Right renal cortex interstitium (tissue), 3 donors: ENCODE measurements around the gene MPZL3. TPM values are rescaled to one million over a fixed set of nuclear protein-coding genes. Genes with fewer than 3 reads are reported as not detected.

Experiments
- DNase-seq, 3 donors: peaks; one replicate each; pipeline ENCODE4 v3.0.0-alpha.2; 2013; ENCODE audit warnings: low read depth in 3 of 3, low spot score in 2 of 3
- polyA plus RNA-seq, 3 donors: library from polyadenylated mRNA; unstranded; fragments of 120-200 nt; gene quantifications; one replicate each; pipeline ENCODE4 v1.2.1, GENCODE V29; 2013; ENCODE audit not compliant: insufficient read length in 3 of 3

The MPZL3 gene
- polyA plus RNA-seq, 3 donors = 4.7 to 6.1 (median 5.3) TPM

DNA sequence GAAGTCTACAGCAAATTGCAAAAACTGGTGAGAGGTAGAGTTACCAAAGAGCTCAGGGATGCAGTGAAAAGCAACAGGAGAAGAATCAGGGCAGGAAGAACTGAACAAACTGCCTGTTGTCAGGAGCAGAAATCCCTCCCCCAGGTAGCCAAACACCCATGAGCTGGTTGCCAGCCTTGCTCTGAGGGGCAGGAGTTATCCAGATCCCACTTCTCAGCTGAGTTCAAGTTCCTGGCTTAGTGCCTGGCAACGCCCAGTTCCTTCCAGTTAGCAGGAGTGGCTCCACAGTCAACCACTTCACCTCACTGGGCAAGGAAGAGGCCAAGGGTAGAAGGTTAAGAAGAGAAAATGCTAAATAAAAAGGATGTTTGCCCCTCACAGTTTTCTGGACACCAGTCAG, 13.8 kb upstream of the MPZL3 start:
- DNase-seq = no peak

DNA sequence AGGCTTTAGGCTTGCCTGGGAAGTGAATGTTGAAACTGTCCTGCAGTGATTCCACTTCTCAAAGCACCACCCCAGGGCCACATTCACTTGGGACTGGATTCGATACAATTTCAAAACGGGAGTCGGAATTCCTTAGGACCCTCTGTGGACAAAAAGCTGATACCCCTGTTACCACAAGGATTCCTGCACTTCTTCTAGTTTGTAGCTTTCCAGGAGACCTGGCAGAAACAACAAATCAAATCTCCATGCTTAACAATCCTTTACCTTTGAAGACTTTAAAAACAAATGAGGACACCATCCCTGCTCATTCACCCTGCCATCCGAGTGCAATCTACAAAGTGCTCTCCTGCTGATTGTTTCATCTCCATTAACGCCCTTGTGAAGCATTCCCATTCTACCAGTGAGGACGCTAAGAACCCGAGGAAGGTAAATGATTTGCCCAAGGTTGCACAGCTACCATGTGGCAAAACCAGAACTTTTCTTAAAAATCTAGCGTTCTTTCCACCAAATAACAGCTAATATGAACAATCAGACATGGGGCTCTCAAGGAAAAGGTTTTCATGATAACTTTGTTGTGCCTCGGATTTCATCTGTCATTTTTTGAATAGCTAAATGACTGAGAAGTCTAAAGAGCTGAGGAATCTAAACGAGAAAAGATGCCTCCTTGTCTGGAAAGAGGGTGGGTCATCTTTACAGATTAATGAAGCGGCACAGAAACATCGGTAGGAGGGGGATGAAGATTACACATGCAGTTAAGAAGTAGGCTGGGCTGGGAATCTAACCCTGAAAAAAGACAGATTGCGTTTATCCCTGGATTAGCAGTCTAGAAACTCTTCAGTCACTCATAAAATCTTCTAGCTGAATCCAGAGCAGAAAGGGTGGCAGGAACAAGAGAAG, 12.7 kb upstream of the MPZL3 start:
- no peak for DNase-seq

DNA sequence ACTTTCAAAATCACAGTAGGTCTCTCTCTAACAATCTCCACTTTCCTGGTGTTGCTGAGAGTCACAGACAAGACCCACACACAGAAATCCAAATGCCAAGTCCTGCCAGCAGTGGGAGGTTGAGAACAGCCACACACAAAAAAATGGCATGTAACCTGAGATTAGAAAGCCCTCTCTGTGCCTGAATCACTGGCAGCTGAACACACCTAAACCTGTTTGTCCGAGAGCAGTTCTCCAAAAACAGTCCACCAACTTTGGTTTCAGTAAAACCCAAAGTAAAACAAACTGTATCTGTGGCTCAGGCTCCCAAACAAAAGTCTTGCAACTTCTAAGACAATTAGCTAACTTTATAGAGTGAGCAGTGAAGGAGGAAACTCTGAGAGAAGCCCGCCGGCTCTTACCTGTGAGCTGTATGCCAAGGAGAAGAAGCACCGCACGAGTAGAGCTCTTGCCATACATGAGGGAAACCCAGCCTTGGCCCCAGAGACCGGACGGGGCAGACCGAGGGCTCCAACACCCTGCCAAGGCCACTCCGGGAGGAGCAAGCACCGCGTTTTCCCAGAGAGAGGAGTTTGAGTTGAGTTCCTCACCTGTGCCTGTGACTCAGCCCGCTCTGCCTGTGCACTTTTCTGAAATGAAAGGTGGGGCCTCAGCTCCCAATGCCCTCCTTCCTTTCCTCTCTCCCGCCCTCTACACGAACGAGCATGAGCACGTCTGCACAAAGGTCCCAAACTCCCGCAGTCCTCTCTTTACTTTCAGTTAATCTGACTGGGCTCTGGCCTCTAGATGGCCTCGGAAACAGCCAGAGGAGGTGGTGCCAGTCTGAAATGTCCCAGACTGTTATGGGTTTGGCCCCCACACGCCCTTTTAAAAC, 11.8 kb upstream of the MPZL3 start, which contains the start of gene MPZL2:
Gene MPZL2 (minus strand): TSS at position 603 of the 874 bp plus-strand sequence. CDS start 144 bp downstream, at position 459.
- DNase-seq = no peak

- no peak for DNase-seq
Measured at GRCh38 chr11:118263112-118263511, 10.9 kb upstream of the MPZL3 start.

- DNase-seq = no peak
Measured at GRCh38 chr11:118260353-118260752, 8.2 kb upstream of the MPZL3 start.

- DNase-seq = no peak
Measured at GRCh38 chr11:118259138-118259537, 7.0 kb upstream of the MPZL3 start.

- DNase-seq = no peak
Measured at GRCh38 chr11:118258410-118258809, 6.2 kb upstream of the MPZL3 start.

- no peak for DNase-seq
Measured at GRCh38 chr11:118252688-118253087, 523 bp upstream of the MPZL3 start.

DNA sequence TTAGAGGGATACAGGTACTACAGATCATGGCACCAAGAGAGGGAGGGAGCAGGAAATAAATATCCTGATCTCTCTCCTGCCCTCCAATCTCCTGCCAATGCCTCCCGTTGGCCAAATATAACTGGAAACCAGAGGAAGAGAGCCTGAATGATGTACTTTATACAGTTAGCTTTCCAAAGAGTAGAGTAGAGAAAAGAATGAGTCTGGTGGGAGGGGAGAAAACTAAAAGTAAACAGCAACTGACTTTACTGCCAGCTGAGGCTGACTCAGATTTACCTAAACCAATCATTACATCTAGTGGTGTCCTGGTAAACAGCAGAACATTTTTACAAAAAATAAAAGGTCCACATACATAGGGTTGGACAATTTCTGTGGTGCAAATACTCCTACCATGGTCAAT, 5.1 kb downstream of the MPZL3 start:
- no peak for DNase-seq

- no peak for DNase-seq
Measured at GRCh38 chr11:118245936-118246562, 6.1 kb downstream of the MPZL3 start.

DNA sequence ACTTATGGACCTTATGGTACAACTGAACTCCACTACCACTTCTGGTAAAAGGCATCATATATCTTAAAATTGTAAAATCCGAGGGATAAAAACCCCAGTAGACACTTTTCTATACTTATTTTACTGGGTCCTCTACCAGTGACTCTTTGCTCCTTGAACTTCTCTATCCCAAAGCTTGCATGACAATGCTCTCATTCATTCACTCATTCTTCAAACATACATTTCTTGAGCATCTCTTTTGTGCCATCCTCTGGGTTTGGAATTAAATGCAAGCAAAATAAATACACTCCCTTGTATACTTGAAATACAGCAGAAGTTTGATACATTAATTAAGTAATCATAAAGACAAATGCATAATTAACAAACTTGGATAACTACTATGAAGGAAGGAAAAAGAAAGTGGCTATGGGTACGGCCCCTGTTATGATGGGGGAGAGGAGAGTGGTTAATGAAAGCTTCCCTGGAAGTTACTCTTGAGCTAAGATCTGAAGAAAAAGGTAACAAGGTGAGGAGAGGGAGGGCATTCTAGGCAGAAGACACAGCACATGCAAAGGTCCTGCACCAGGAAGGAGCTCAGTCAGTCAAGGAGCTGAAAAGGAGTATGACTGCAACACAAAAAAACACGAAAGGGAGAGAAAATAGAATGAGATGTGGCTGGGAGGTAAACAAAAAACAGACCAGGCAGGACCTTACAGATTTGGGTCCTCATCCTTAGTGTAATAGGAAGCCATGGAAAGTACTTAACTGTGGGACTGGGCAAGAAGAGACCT, 8.0 kb downstream of the MPZL3 start:
- DNase-seq = no peak

- DNase-seq = no peak
Measured at GRCh38 chr11:118243161-118243560, 9.0 kb downstream of the MPZL3 start.

GRCh38 chr11:118241764-118242098, 10.4 kb downstream of the MPZL3 start:
- DNase-seq = no peak

DNA sequence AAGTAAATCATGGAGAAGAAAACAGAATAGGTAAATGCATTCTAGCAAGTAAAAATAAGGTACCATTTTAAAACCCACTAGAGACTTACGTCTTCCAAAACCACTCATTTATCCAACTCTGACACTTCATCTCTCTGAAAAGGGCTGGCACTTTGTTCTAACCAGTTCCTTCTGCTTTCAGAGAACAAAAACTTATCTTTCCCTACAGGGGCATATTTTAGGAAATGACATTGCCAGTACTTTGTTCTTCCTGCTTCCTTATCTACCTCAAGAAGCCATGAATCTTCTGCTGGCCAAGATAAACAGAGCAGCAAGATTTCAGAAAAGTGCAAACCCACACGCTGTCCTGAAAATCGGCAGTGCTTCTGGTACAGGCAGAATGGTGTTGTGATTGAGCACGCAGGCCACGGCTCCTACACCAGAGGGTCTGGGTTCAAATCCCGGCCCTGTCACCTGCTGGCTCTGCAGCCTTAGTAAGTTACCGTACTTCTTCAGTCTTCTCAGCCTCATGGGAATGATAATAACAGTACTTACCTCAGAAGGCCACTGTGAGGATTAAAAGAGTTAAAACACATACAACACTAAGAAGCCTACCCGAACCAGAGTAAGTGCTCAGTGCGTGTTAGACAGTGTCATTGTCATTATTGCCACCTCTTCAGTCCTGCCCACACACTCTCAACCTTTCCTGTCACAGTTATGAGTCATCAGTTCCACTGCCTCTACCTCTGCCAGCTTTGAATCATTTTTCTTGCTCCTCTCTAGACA, 11.0 kb downstream of the MPZL3 start:
- DNase-seq = no peak

GRCh38 chr11:118239509-118240205, 12.5 kb downstream of the MPZL3 start:
- DNase-seq = no peak

DNA sequence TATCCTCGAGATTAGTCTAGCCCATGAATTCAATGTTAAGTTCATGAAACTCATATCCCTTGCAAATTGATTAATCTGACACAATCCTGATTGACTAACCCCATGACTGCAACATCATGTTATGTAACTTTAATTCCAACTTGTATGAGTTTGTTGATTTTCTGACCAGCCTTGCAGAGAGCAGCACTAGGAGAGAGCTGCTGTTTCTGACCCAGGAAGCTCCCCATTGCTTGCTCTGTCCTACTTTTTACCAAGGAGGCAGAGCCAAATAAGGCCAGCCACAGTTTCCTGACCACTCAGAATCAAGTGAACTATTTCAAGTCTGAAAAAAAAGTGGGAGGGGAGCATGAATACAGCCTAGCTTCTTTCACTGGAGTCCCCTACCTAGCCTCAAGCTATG, 13.2 kb downstream of the MPZL3 start:
- DNase-seq = no peak

DNA sequence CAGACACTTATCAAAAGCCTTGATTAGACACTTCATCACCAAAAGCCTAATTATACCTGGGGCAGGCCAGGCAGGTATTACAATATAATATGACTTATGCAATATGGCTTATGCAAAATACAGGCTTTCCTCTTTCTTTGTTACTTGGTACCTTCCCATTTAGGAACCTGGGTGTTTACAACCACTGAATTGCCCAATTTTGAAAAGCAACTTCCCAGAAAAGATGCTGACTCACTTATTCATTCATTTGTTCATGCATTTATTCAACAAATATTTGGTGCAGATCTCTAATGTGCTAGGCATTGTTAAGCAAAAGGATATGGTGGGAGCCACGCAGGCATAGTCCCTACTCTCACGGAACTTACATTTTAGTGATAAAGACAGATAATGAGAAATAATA, 13.7 kb downstream of the MPZL3 start:
- DNase-seq = no peak

DNA sequence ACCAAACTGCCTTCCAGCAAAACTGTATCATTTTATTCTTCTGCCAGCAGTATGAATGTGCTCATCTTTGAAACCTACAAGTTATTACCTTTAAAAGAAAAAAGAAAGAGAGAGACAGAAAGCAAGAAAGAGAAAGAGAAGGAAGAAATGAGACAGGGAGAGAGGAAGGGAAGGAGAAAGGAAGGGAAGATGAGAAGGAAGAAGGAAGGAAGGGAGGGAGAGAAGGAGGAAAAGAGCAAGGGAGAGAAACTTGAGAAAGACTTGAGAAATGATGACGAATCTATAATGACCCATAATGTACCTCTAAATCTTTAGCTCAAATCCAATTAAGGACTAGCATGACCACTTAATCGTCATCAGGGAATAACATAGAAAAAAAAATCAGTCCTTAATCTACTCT, 16.0 kb downstream of the MPZL3 start:
- no peak for DNase-seq

DNA sequence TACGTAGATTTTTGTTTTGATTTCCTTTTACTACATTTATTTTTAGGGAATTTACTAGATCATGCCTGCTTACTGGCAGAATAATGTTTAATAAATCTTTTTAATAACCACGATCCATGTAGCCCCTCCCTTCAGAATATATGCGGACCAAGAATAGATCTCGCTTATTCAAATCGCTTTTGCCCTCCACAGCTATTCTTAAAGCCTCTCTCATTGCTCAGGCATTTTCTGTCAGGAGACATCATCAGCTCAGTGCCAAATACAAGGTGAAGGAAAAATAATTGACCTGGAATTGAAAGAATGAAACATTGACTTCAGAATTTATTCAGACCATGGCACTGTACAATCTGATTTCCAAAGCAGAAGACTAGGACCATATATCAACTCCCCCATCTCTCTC, 17.3 kb downstream of the MPZL3 start:
- DNase-seq = no peak
